H1 (cell line): Measurements from ENCODE around the gene TBC1D9B. TPM values are rescaled to one million over a fixed set of nuclear protein-coding genes. Genes with fewer than 3 reads are reported as not detected.

ENCODE experiments used
- JUN ChIP-seq: IDR thresholded peaks from 2 replicates; pipeline ENCODE4 v1.6.1; 2011; ENCODE audit warnings: low read depth, mild to moderate bottlenecking, improper control_type of control experiment, low read length
- polyA plus RNA-seq, 7 experiments: library from polyadenylated mRNA; depleted of rRNA in 3 of 7; stranded (reverse) in 5 of 7; unstranded in 2 of 7; fragments of >200 nt in 5 of 7; fragments of 200-250 nt in 2 of 7; gene quantifications; 1 replicate in 5 of 7; 2 replicates in 1 of 7; 4 replicates in 1 of 7; pipeline versions ENCODE4 v1.2.1 to v1.2.3, GENCODE V29; 2011 to 2013; ENCODE audit warnings: missing spikeins in 2 of 7, mixed read lengths in 2 of 7
- total RNA-seq: library from RNA; stranded (reverse); fragmentation: NEBNext Ultra II Directional; extraction: Animal tissue kit (Norgen Biotek cat#: 25700); gene quantifications from 2 replicates; pipeline ENCODE4 v1.2.1, GENCODE V29; 2021

Gene TBC1D9B
- total and polyA plus RNA-seq, 2 of the 8 experiments (the other 6 are each of a cell fraction or from before 2014, with no cell fraction given) = 33.6 to 57.1 TPM

DNA sequence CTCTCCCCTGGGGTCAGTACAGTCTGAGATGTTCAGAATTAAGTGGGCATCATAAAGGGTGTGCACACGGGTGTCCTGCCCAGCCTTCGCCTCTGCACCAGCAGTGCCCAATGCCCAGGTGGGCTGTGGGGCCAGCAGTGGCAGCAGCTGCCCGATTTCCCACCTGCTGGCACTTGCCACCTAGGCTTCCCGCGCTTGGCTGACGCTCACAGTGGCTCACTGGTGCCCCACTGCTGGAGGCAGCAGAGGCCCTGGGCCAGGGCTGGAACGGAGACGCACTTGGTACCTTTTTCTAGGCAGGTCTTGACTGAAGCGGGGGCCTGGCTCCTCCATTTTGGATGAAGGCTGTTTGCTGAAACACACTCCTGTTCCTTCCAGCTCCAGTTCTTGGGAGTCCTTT is 66.1 kb downstream of the TBC1D9B start (continued):
- no peak for TF ChIP-seq JUN
